Esophagus muscularis mucosa (tissue), 4 donors: ENCODE measurements around the gene GALNT2. TPM values are rescaled to one million over a fixed set of nuclear protein-coding genes. Genes with fewer than 3 reads are reported as not detected.

Experiments used
- DNase-seq: peaks from one replicate; pipeline ENCODE4 v3.0.0-alpha.2; 2017; ENCODE audit errors: extremely low spot score
- H3K27ac ChIP-seq, 4 donors: fragments of 200-600 bp; sonication (generic); replicated peaks in 1 of 4; 1 replicate in 3 of 4; 2 replicates in 1 of 4; pipeline ENCODE4 v1.5.1; 2016 to 2019; ENCODE audit warnings: mild to moderate bottlenecking in 1 of 4
- H3K27me3 ChIP-seq, 4 donors: fragments of 200-600 bp; sonication (generic); one replicate each; pipeline versions ENCODE4 v1.5.1 to v1.6.0; 2016 to 2019
- H3K36me3 ChIP-seq, 4 donors: fragments of 200-600 bp; sonication (generic); one replicate each; pipeline ENCODE4 v1.5.1; 2016 to 2019
- H3K4me1 ChIP-seq, 4 donors: fragments of 200-600 bp; sonication (generic); one replicate each; pipeline ENCODE4 v1.5.1; 2016 to 2019
- H3K4me3 ChIP-seq, 4 donors: fragments of 200-600 bp; sonication (generic); 1 replicate in 2 of 4; 2 replicates in 2 of 4; pipeline ENCODE4 v1.5.1; 2016 to 2019; ENCODE audit warnings: mild to moderate bottlenecking in 4 of 4, moderate library complexity in 1 of 4
- H3K9me3 ChIP-seq, 4 donors: fragments of 200-600 bp; sonication (generic); 1 replicate in 3 of 4; 2 replicates in 1 of 4; pipeline ENCODE4 v1.5.1; 2016 to 2019
- EP300 ChIP-seq: sonication (generic); formaldehyde crosslinking; IDR thresholded peaks from one replicate; pipeline ENCODE4 v1.6.1; 2017; ENCODE audit warnings: antibody characterized with exemption
- POLR2A ChIP-seq: fragments of 450-650 bp; IDR thresholded peaks from one replicate; pipeline ENCODE4 v1.6.1; 2017; ENCODE audit warnings: antibody characterized with exemption, moderate library complexity, mild to moderate bottlenecking, low read depth
- POLR2AphosphoS5 ChIP-seq, 2 donors: sonication (generic); formaldehyde crosslinking; IDR thresholded peaks; one replicate each; pipeline ENCODE4 v1.6.1; 2017; ENCODE audit warnings: antibody characterized with exemption in 2 of 2
- WGBS: methylation state at CpG from one replicate; pipeline ENCODE4 v1.1.5; 2018; 5-methylcytosine and 5-hydroxymethylcytosine counted together
- intact Hi-C: fragments of 100-400 bp; cut with DNase I; formaldehyde crosslinking; loops from one replicate; pipeline ENCODE4 v1.15.1; 2023
- total RNA-seq, 4 donors: library from RNA; depleted of rRNA; stranded (reverse); fragments of >200 nt; gene quantifications; one replicate each; pipeline versions ENCODE4 v1.1.0 to v1.2.1, GENCODE V29; 2016
- TF ChIP-seq, protein P1 (sequence below), 3 experiments: fragments of 200-600 bp in 2 of 3; fragments of 450-650 bp in 1 of 3; sonication (generic) in 2 of 3; IDR thresholded peaks; one replicate each; pipeline ENCODE4 v1.5.1; 2017 to 2019; ENCODE audit warnings: antibody characterized with exemption in 3 of 3, mild to moderate bottlenecking in 2 of 3, moderate library complexity in 1 of 3

GALNT2 gene
- total RNA-seq, 4 donors from 2014 or later, result 89.6 to 145 (median 129) TPM

DNA sequence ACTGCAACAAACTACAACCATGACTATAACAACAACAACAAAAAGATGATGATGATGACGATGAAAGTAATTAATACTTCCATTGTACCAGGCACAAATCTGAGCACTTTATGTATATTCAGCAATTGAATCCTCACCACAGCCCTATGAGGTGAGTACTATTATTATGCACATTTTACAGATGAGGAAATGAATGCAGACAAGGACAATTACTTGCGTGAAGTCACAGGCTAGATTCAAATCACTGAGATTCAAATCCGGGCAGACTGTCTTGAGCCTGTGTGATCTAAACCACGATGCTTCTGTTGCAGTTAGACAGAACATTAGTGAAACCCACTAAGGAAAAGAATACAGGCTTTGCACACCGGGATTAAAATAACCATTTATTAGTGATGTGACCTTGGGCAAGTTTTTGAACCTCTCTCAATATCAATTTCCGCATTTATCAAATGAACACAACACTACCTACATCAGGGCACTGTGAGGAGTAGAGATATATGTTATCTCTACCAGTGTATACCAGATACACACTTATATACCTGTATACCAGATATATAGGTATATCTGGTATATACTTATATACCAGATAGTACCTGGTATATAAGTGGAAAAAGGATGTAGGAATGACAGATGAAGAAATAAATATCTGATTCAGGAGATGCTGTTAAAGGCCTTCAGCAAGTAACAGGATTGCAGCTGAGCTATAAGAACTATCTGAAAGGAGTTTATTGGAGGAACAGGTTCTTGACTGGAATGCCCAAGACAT, 34.3 kb upstream of the GALNT2 start:
- peak; percentile 29 for DNase-seq
- H3K27ac ChIP-seq, result no peak overlapping the region
- 94% methylated on average over 6 of the region's 6 CpGs for WGBS
- intact Hi-C loops, result no loop called here
- H3K9me3 ChIP-seq, result peaks cover 0 to 4% (median 0%) of the 10 kb centered on the region in 4 donors
- H3K36me3 ChIP-seq, result no peaks in the 10 kb centered on the region
- H3K4me3 ChIP-seq, result no peak overlapping the region
- no peaks in the 10 kb centered on the region for H3K4me1 ChIP-seq
- H3K27me3 ChIP-seq, result no peaks in the 10 kb centered on the region
- TF ChIP-seq, protein P1, sequence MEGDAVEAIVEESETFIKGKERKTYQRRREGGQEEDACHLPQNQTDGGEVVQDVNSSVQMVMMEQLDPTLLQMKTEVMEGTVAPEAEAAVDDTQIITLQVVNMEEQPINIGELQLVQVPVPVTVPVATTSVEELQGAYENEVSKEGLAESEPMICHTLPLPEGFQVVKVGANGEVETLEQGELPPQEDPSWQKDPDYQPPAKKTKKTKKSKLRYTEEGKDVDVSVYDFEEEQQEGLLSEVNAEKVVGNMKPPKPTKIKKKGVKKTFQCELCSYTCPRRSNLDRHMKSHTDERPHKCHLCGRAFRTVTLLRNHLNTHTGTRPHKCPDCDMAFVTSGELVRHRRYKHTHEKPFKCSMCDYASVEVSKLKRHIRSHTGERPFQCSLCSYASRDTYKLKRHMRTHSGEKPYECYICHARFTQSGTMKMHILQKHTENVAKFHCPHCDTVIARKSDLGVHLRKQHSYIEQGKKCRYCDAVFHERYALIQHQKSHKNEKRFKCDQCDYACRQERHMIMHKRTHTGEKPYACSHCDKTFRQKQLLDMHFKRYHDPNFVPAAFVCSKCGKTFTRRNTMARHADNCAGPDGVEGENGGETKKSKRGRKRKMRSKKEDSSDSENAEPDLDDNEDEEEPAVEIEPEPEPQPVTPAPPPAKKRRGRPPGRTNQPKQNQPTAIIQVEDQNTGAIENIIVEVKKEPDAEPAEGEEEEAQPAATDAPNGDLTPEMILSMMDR (IDR thresholded peaks at IDR 0.05), result no peak
- no peak for TF ChIP-seq POLR2A
- no peak for TF ChIP-seq EP300
- no peak for TF ChIP-seq POLR2AphosphoS5 (IDR thresholded peaks at IDR 0.05)

DNA sequence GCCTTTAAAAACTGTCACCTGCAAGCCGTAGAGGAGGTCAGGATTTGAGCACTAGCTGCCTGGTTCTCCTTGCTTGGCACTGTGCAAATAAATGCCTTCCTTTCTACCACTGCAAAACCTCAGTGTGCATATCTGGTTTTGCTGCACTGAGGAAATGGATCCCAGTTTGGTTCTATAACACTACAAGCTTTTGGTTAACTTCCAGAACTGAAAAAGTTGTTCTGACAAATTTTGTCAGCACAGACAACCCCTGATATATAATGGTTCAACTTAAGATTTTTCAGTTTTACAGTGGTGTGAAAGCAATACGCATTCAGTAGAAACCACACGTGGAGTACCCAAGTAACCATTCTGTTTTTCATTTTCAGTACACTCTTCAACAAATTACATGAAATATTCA, 29.8 kb upstream of the GALNT2 start:
- H3K4me3 ChIP-seq, result no peak overlapping the region
- H3K27me3 ChIP-seq, result no peaks in the 10 kb centered on the region
- TF ChIP-seq, protein P1 (IDR thresholded peaks at IDR 0.05), result no peak
- TF ChIP-seq POLR2AphosphoS5 (IDR thresholded peaks at IDR 0.05), result no peak
- TF ChIP-seq EP300, result no peak
- TF ChIP-seq POLR2A, result no peak
- H3K27ac ChIP-seq, result no peak overlapping the region
- H3K9me3 ChIP-seq, result peaks cover 0 to 4% (median 0%) of the 10 kb centered on the region in 4 donors
- peak; percentile 31 for DNase-seq
- H3K4me1 ChIP-seq, result no peaks in the 10 kb centered on the region
- 79% methylated on average over 3 of the region's 3 CpGs for WGBS
- intact Hi-C loops, result no loop called here
- H3K36me3 ChIP-seq, result no peaks in the 10 kb centered on the region

DNA sequence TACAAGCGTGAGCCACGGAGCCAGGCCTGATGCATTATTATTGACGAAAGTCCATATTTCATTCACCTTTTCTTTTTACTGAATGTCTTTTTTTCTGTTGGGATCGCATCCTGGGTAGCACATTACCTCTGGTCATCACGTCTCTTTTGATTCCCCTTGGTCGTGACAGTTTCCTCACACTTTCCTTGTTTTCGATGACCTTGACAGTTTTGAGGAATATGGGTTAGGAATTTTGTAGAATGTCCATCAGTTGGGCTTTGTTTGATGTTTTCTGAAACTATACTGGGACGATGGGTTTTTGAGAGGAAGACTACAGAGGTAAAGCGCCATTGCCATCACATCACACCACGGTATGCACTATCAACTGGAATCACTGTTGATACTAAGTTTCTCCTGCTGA, 26.6 kb upstream of the GALNT2 start:
- intact Hi-C loops, result no loop called here
- TF ChIP-seq EP300 (no peak), POLR2AphosphoS5 (IDR thresholded peaks at IDR 0.05) (no peak), POLR2A (no peak)
- TF ChIP-seq, protein P1 (IDR thresholded peaks at IDR 0.05), result no peak
- no peak overlapping the region for H3K4me3 ChIP-seq
- WGBS, result 94% methylated on average over 10 of the region's 10 CpGs
- H3K4me1 ChIP-seq, result no peaks in the 10 kb centered on the region
- peaks cover 0 to 4% (median 0%) of the 10 kb centered on the region in 4 donors for H3K9me3 ChIP-seq
- peak; percentile 70 for DNase-seq
- no peak overlapping the region for H3K27ac ChIP-seq
- no peaks in the 10 kb centered on the region for H3K36me3 ChIP-seq
- H3K27me3 ChIP-seq, result no peaks in the 10 kb centered on the region

DNA sequence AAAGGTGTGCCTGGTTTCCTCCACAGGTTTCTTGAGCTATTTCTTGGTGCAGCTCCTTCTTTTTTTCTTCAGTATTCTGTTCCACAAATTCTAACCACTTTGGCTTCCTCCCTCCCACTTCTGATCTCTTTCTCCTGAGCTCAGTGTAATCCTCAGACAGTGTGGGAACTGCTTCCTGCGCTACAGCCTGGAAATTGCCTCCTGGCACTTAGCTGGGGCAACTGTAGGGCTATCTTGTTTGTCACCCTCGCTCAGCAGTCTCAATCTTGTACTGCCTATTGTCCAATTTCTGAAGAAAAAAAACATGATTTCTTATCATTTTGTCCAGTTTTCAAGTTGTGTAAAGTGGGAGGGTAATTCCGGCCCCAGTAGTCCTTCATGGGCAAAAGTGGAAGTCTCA, 24.0 kb upstream of the GALNT2 start:
- peak; percentile 68 for DNase-seq
- Histone ChIP-seq H3K4me3 (no peak overlapping the region), H3K9me3 (no peaks in the 10 kb centered on the region), H3K27ac (no peak overlapping the region), H3K27me3 (no peaks in the 10 kb centered on the region), H3K36me3 (no peaks in the 10 kb centered on the region), H3K4me1 (no peaks in the 10 kb centered on the region)
- intact Hi-C loops, result no loop called here
- WGBS, result 80% methylated on average over 3 of the region's 3 CpGs
- no peak for TF ChIP-seq POLR2AphosphoS5 (IDR thresholded peaks at IDR 0.05)
- TF ChIP-seq, protein P1 (IDR thresholded peaks at IDR 0.05), result no peak
- TF ChIP-seq POLR2A, result no peak
- TF ChIP-seq EP300, result no peak
